ENCODE measurements around the gene NSA2. TPM values are rescaled to one million over a fixed set of nuclear protein-coding genes. Genes with fewer than 3 reads are reported as not detected.

NSA2 gene
- total and polyA plus RNA-seq, 4 donors: 26.7 to 54.7 (median 31.7) TPM

DNA sequence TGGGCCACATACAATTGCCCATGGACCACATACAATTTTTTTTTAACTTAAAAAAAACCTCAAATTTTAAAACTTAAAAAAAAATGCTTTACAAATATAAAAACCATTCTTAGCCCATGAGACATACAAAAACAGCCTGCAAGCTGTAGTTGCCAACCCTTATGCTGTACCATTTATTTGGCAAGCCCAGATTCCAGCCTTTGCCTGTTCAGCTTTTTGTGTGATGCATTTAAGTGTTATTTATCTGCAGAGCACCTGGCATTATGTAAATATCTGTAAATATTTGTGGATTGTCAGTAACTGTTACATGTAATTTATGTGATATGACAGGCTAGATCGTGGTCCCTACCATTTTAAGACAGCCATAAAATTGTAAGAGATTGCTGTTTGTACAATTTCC is 49.5 kb upstream of the NSA2 start:
- Histone ChIP-seq H3K4me3 (ENCODE audit: low read depth in 1 of 3, low read length in 3 of 3) (no peak overlapping the region), H3K9me3 (ENCODE audit: control insufficient read depth in 4 of 4, low read length in 3 of 4) (no peaks in the 10 kb centered on the region), H3K36me3 (ENCODE audit: control insufficient read depth in 4 of 4, insufficient read depth in 3 of 4, low read depth in 1 of 4, low read length in 3 of 4) (peaks cover 8 to 42% (median 36%) of the 10 kb centered on the region in 4 donors), H3K4me1 (ENCODE audit: control insufficient read depth in 4 of 4, insufficient read depth in 4 of 4, low read length in 3 of 4) (no peaks in the 10 kb centered on the region), H3K27me3 (ENCODE audit: control insufficient read depth in 4 of 4, insufficient read depth in 4 of 4, low read length in 3 of 4) (no peaks in the 10 kb centered on the region), H3K27ac (ENCODE audit: low read depth in 1 of 2, low read length in 2 of 2) (no peak overlapping the region), H3K9ac (ENCODE audit: low read depth in 1 of 2, low read length in 2 of 2) (no peak overlapping the region)
- TF ChIP-seq YY1 (IDR thresholded peaks at IDR 0.05) (no peak), FOXA2 (IDR thresholded peaks at IDR 0.05) (no peak), NR2F2 (IDR thresholded peaks at IDR 0.05) (no peak), HNF4A (conservative IDR thresholded peaks at IDR 0.05) (no peak), HNF4G (IDR thresholded peaks at IDR 0.05) (no peak), FOXA1 (IDR thresholded peaks at IDR 0.05) (no peak), RXRA (IDR thresholded peaks at IDR 0.05) (no peak), EGR1 (IDR thresholded peaks at IDR 0.05; ENCODE audit: low read depth in 2 of 2) (no peak), JUND (IDR thresholded peaks at IDR 0.05) (no peak), SP1 (IDR thresholded peaks at IDR 0.05) (no peak)
- TF ChIP-seq, protein P1, sequence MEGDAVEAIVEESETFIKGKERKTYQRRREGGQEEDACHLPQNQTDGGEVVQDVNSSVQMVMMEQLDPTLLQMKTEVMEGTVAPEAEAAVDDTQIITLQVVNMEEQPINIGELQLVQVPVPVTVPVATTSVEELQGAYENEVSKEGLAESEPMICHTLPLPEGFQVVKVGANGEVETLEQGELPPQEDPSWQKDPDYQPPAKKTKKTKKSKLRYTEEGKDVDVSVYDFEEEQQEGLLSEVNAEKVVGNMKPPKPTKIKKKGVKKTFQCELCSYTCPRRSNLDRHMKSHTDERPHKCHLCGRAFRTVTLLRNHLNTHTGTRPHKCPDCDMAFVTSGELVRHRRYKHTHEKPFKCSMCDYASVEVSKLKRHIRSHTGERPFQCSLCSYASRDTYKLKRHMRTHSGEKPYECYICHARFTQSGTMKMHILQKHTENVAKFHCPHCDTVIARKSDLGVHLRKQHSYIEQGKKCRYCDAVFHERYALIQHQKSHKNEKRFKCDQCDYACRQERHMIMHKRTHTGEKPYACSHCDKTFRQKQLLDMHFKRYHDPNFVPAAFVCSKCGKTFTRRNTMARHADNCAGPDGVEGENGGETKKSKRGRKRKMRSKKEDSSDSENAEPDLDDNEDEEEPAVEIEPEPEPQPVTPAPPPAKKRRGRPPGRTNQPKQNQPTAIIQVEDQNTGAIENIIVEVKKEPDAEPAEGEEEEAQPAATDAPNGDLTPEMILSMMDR (IDR thresholded peaks at IDR 0.05; ENCODE audit: low read depth, low read length, missing input control): no peak
- TF ChIP-seq, protein P2, sequence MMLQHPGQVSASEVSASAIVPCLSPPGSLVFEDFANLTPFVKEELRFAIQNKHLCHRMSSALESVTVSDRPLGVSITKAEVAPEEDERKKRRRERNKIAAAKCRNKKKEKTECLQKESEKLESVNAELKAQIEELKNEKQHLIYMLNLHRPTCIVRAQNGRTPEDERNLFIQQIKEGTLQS (IDR thresholded peaks at IDR 0.05): no peak
- DNase-seq (ENCODE audit: low spot score): no peak
- WGBS: 81% methylated on average over 1 of the region's 1 CpG

DNA sequence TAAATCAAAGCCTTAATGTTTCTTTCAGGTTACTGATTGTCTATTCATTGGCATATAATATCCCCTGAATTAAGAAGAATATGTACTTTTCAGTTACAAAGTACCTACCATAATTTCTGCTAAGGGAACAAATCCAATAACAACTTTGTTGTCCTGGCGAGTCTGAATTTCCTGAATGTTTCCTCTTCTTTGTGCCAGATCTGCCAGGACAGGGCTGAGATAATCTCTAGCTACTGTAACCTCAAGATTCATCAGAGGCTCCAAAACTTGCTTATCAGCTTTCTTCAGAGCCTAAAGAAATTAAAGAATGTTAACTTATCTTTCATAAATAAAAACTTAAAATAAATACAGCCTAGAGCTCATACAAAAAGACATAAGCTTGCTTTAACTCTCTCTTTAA is 44.8 kb upstream of the NSA2 start:
- Histone ChIP-seq H3K36me3 (ENCODE audit: control insufficient read depth in 4 of 4, insufficient read depth in 3 of 4, low read depth in 1 of 4, low read length in 3 of 4) (peaks cover 5 to 76% (median 60%) of the 10 kb centered on the region in 4 donors), H3K27ac (ENCODE audit: low read depth in 1 of 2, low read length in 2 of 2) (no peak overlapping the region), H3K9me3 (ENCODE audit: control insufficient read depth in 4 of 4, low read length in 3 of 4) (no peaks in the 10 kb centered on the region), H3K9ac (ENCODE audit: low read depth in 1 of 2, low read length in 2 of 2) (no peak overlapping the region), H3K4me1 (ENCODE audit: control insufficient read depth in 4 of 4, insufficient read depth in 4 of 4, low read length in 3 of 4) (no peaks in the 10 kb centered on the region), H3K27me3 (ENCODE audit: control insufficient read depth in 4 of 4, insufficient read depth in 4 of 4, low read length in 3 of 4) (no peaks in the 10 kb centered on the region), H3K4me3 (ENCODE audit: low read depth in 1 of 3, low read length in 3 of 3) (no peak overlapping the region)
- no peak for TF ChIP-seq NR2F2 (IDR thresholded peaks at IDR 0.05)
- no peak for TF ChIP-seq HNF4A (conservative IDR thresholded peaks at IDR 0.05)
- TF ChIP-seq GABPA (IDR thresholded peaks at IDR 0.05 in 1 of 2, conservative IDR thresholded peaks at IDR 0.05 in 1 of 2): no peak
- no peak for TF ChIP-seq EGR1 (IDR thresholded peaks at IDR 0.05; ENCODE audit: low read depth in 2 of 2)
- no peak for TF ChIP-seq HNF4G (IDR thresholded peaks at IDR 0.05)
- TF ChIP-seq, protein P2 (IDR thresholded peaks at IDR 0.05): no peak
- no peak for TF ChIP-seq RAD21 (IDR thresholded peaks at IDR 0.05)
- TF ChIP-seq, protein P3, sequence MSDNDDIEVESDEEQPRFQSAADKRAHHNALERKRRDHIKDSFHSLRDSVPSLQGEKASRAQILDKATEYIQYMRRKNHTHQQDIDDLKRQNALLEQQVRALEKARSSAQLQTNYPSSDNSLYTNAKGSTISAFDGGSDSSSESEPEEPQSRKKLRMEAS (IDR thresholded peaks at IDR 0.05): no peak
- TF ChIP-seq FOXA1 (IDR thresholded peaks at IDR 0.05): no peak
- TF ChIP-seq, protein P1 (IDR thresholded peaks at IDR 0.05; ENCODE audit: low read depth, low read length, missing input control): no peak
- no peak for TF ChIP-seq FOXA2 (IDR thresholded peaks at IDR 0.05)
- no peak for TF ChIP-seq TAF1 (conservative IDR thresholded peaks at IDR 0.05)
- DNase-seq (ENCODE audit: low spot score): no peak
- whole genome bisulfite sequencing: 61% methylated on average over 1 of the region's 1 CpG

Measured in liver (tissue), 9 donors.